HPDE6-E6E7 (cell line): ENCODE results near the gene MCTP2.

ENCODE experiments used
- DNase-seq: peaks from one replicate; pipeline ENCODE4 v3.0.0; 2011; ENCODE audit warnings: missing footprints; ENCODE audit errors: extremely low spot score

Gene MCTP2

GRCh38 chr15:94395640-94396039 lies 164.3 kb downstream of the MCTP2 start:
- DNase-seq, result no peak

DNA sequence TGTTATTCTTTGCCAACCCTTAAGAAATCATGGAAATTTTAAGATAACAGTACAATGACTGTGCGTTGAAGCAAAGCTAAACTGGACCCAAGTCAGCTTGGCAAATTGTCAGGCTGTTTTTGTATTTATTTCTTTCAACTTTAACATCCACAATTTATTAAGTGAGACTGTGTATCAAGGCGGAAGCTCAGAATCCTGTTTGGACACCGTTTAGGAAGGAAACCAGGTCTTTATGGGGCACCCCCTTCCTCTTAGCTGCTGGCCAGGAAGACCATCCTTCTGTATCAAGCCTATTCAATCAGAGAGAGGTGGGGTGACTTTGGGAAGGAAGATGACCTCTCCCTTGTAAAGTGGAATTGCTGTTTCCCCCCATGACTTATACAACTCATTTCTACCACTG lies 166.0 kb downstream of the MCTP2 start:
- no peak for DNase-seq

GRCh38 chr15:94398001-94398400 lies 166.6 kb downstream of the MCTP2 start:
- DNase-seq, result no peak

GRCh38 chr15:94400526-94401298 lies 169.4 kb downstream of the MCTP2 start:
- no peak for DNase-seq

- DNase-seq, result no peak
Measured at GRCh38 chr15:94403331-94403730, 172.0 kb downstream of the MCTP2 start.

DNA sequence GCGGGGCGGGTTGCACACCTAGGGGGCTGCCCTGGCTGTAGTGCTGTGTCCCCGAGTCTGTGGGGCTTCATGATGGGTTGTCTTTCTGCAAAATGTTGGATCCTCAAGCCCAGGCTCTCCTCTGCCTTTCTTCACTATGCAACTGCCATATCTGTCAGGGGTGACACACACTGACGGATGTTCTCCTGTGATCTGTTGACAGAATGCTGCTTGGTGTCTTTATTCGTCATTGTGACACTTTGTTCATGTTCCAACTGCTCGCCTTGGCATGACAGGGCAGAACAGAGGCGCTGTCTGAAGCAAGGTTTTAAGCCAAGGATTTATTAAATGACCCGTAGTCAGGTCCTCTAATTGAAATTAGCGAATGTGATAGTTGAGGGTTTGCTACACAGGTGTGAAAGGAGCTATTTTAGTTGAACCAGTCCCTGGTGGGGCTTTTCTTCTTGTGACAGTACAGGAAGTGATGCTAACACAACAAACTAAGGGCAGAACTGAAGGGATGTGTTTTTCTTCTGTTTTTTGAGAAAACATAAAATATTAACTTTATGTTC lies 173.4 kb downstream of the MCTP2 start:
- no peak for DNase-seq

GRCh38 chr15:94411285-94411684 lies 179.9 kb downstream of the MCTP2 start:
- no peak for DNase-seq

GRCh38 chr15:94411846-94412245 lies 180.5 kb downstream of the MCTP2 start:
- no peak for DNase-seq

- no peak for DNase-seq
Measured at GRCh38 chr15:94412979-94413746, 181.8 kb downstream of the MCTP2 start.

GRCh38 chr15:94414916-94415315 lies 183.6 kb downstream of the MCTP2 start:
- DNase-seq, result no peak

- DNase-seq, result no peak
Measured at GRCh38 chr15:94416267-94416666, 184.9 kb downstream of the MCTP2 start.

DNA sequence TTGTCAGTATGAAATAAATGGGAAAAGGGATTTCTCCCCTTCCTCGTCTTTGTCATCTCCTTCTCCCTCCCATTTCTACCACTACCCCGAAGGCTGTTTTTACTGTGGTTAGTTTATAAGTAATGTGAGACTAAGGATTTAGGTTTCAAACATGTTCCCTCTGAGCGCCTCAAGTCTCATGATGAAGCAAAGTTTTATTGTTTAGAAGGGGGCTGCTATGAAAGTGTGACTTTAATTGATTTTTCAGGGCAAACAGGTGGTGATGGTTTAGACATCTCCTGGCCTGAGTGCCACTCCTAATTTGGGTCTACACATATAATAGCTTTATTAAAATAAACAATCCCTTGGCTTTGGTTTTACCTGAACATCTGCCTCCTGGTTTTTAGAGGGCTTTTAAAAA lies 185.5 kb downstream of the MCTP2 start:
- DNase-seq, result no peak

GRCh38 chr15:94417501-94418293 lies 186.3 kb downstream of the MCTP2 start:
- DNase-seq, result no peak

DNA sequence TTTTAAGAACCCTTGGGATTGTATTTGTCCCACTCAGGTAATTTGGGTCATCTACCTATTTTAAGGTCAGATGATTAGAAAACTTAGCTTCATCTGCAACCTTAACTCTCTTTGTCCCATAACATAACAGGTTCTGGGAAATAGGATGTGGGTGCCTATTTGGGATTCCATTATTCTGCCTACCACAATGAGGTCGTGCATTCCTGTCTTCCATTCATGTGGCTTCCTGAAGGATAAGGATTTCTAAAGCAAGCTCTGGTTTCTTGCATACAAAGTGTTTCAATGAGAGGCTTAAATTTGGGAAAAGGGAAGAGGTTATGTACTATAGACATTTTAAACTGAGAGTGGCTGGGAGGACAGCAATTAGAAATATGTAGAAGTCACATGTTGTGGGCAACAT lies 190.3 kb downstream of the MCTP2 start:
- DNase-seq, result no peak

GRCh38 chr15:94432279-94432678 lies 200.9 kb downstream of the MCTP2 start:
- no peak for DNase-seq

DNA sequence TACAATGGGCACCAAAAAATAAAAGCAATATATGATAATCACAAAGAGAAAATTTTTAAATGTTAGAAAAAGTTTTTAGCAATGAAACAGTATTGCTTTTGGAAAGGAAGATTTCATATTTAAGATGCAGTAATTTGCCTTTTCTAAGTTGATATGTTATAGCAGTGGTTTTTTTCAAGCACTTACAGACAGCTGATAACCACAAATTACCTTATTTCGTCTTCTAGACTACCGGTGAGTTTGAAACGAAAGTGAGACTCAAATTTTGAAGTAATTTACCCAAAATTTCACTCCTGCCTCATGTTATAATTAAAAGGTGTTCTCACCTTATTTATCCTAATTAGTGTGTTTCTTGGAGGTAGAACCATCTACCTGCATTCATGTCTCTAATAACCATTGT lies 207.8 kb downstream of the MCTP2 start:
- no peak for DNase-seq

DNA sequence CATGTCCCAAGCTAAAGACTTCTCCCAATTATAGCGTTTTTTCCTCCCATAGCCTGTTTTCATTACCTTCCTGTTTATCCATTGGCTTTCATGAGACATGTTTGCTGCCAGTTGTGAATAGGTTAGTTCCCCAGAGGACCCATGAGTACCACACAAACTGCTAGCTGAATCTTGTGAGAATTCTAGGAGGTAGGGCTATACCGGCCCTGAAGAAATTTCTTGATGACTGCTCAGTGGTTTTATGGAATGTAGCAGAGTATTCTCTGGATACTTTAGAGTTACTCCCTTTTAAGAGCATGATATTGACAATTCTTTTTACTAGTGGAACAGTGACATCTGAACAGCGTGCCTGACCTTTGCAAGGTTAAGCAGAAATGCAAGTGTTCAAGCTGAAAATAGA lies 210.4 kb downstream of the MCTP2 start:
- no peak for DNase-seq

DNA sequence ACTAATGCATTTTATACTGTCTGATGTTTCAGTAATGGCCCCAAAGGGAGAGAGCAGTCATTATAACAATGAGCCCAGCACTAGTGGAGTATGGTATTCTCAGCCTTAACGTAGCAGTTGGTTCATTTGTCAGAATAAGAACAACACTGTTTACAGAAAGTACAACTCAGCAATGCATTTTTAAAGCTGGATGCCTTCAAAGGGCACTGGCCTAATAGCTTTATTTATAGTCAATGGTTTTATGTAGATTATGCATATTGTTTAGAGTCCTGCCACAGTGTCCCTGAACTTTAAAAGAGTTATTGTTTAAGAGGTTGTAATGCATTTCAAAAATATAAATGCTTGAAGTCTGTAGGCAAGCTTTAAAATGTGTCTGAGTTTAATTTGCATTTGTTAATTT lies 211.1 kb downstream of the MCTP2 start:
- DNase-seq, result no peak

- no peak for DNase-seq
Measured at GRCh38 chr15:94443186-94443585, 211.8 kb downstream of the MCTP2 start.

GRCh38 chr15:94445566-94446160 lies 214.3 kb downstream of the MCTP2 start:
- DNase-seq, result no peak

- no peak for DNase-seq
Measured at GRCh38 chr15:94446441-94446840, 215.1 kb downstream of the MCTP2 start.

DNA sequence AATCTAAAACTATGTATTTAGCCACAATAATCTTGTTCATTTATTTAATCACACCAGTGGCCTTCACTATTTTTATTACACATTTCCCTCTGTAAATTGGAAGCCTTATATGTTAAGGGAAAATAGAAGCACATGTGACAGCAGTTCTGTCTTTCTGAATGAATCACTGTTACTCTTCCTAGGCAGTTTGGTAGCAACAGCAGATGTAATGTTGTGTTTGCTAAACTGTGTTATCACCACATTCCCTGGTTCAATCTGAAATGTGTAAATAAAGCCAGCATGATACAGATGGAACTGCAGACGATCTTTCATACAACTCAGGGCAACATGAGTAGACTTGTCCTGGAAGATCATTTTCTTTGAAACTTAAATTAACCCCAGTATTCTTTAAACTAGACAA lies 220.1 kb downstream of the MCTP2 start:
- peak; percentile 3 for DNase-seq
